SJSA1 (cell line): Measurements from ENCODE around the gene CGB2. TPM values are rescaled to one million over a fixed set of nuclear protein-coding genes. Genes with fewer than 3 reads are reported as not detected.
A peak's percentile ranks its signal among the peaks of the same experiment; 100 is the strongest.
"Not testable (repeated sequence)": the region's sequence is repeated elsewhere in the genome, so short reads cannot be mapped to it uniquely, and the experiment has no call there.

Experiments used
- DNase-seq, 2 experiments: peaks; one replicate each; pipeline ENCODE4 v3.0.0-alpha.2; 2015 to 2020; ENCODE audit warnings: low spot score in 2 of 2, low read depth in 1 of 2
- H3K27ac ChIP-seq: fragments of 250-450 bp; sonication (Bioruptor Pico); 2 replicates; pipeline ENCODE4 v1.5.1; 2020; ENCODE audit warnings: mild to moderate bottlenecking, moderate library complexity
- H3K27me3 ChIP-seq: fragments of 250-450 bp; sonication (Bioruptor Pico); replicated peaks from 2 replicates; pipeline ENCODE4 v1.5.1; 2020; ENCODE audit warnings: mild to moderate bottlenecking, moderate library complexity
- H3K36me3 ChIP-seq: fragments of 250-450 bp; sonication (Bioruptor Pico); 2 replicates; pipeline ENCODE4 v1.5.1; 2020; ENCODE audit warnings: mild to moderate bottlenecking
- H3K4me1 ChIP-seq: fragments of 250-450 bp; sonication (Bioruptor Pico); replicated peaks from 2 replicates; pipeline ENCODE4 v1.6.1; 2021; ENCODE audit warnings: mild to moderate bottlenecking
- H3K4me3 ChIP-seq: fragments of 250-450 bp; sonication (Bioruptor Pico); 2 replicates; pipeline ENCODE4 v1.5.1; 2020; ENCODE audit warnings: mild to moderate bottlenecking
- H3K9me3 ChIP-seq: fragments of 250-450 bp; sonication (Bioruptor Pico); replicated peaks from 2 replicates; pipeline ENCODE4 v1.5.1; 2020; ENCODE audit warnings: mild to moderate bottlenecking
- total RNA-seq: library from RNA; depleted of rRNA; stranded (reverse); fragments of >200 nt; shearing (Covaris generic); gene quantifications from 2 replicates; pipeline ENCODE4 v1.2.3, GENCODE V29; 2014

Gene CGB2
- total RNA-seq, 1 experiment from 2014 or later = not detected

GRCh38 chr19:49059053-49059452, 27.4 kb downstream of the CGB2 start:
- Histone ChIP-seq H3K36me3 (no peaks in the 10 kb centered on the region), H3K27ac (no peak overlapping the region), H3K9me3 (no peaks in the 10 kb centered on the region)

GRCh38 chr19:49061000-49061399, 29.3 kb downstream of the CGB2 start:
- no peaks in the 10 kb centered on the region for H3K36me3 ChIP-seq
- no peak overlapping the region for H3K27ac ChIP-seq
- no peak for DNase-seq
- no peaks in the 10 kb centered on the region for H3K9me3 ChIP-seq
- H3K27me3 ChIP-seq = peaks cover 9% of the 10 kb centered on the region
- H3K4me3 ChIP-seq = no peak overlapping the region
- H3K4me1 ChIP-seq = peaks cover 19% of the 10 kb centered on the region

More at GRCh38 chr19:49059053-49059452, 27.4 kb downstream of the CGB2 start:
- Histone ChIP-seq H3K4me1 (peaks cover 23% of the 10 kb centered on the region), H3K4me3 (no peak overlapping the region), H3K27me3 (peaks cover 1% of the 10 kb centered on the region)
- no peak for DNase-seq

- Histone ChIP-seq H3K36me3 (no peaks in the 10 kb centered on the region), H3K9me3 (no peaks in the 10 kb centered on the region), H3K27me3 (peaks cover 11% of the 10 kb centered on the region), H3K27ac (no peak overlapping the region), H3K4me1 (peaks cover 15% of the 10 kb centered on the region), H3K4me3 (no peak overlapping the region)
- no peak for DNase-seq
These were observed 29.8 kb downstream of the CGB2 start for GRCh38 chr19:49061445-49061844.

GRCh38 chr19:49064029-49064629, 32.4 kb downstream of the CGB2 start:
- peaks cover 4% of the 10 kb centered on the region; the same call in 1 of the 2 replicates for H3K9me3 ChIP-seq
- no peak overlapping the region for H3K4me3 ChIP-seq
- peaks cover 16% of the 10 kb centered on the region for H3K27me3 ChIP-seq
- no peak for DNase-seq
- no peaks in the 10 kb centered on the region for H3K4me1 ChIP-seq
- H3K27ac ChIP-seq = no peak overlapping the region
- H3K36me3 ChIP-seq = no peaks in the 10 kb centered on the region

- DNase-seq = no peak
- Histone ChIP-seq H3K36me3 (no peaks in the 10 kb centered on the region), H3K9me3 (peaks cover 8% of the 10 kb centered on the region; the same call in 1 of the 2 replicates), H3K27me3 (peaks cover 16% of the 10 kb centered on the region), H3K27ac (no peak within 1 kb of the TSS), H3K4me3 (no peak within 1 kb of the TSS), H3K4me1 (no peaks in the 10 kb centered on the region)
These were observed 33.3 kb downstream of the CGB2 start, which contains the start of gene NTF4 for GRCh38 chr19:49064768-49065611. Gene NTF4 (minus strand): TSS chr19:49064818. CDS start chr19:49061997, 2,821 bp downstream.

- no peak for DNase-seq
- H3K36me3 ChIP-seq = no peaks in the 10 kb centered on the region
- no peak overlapping the region for H3K27ac ChIP-seq
- H3K9me3 ChIP-seq = peaks cover 8% of the 10 kb centered on the region; the same call in 1 of the 2 replicates
- no peak overlapping the region for H3K4me3 ChIP-seq
- peaks cover 16% of the 10 kb centered on the region for H3K27me3 ChIP-seq
- no peaks in the 10 kb centered on the region for H3K4me1 ChIP-seq
These were observed 34.3 kb downstream of the CGB2 start for GRCh38 chr19:49065905-49066512.

GRCh38 chr19:49067554-49067953, 35.9 kb downstream of the CGB2 start:
- no peaks in the 10 kb centered on the region for H3K36me3 ChIP-seq
- no peak for DNase-seq

GRCh38 chr19:49069026-49069425, 37.3 kb downstream of the CGB2 start:
- DNase-seq = no peak
- Histone ChIP-seq H3K27ac (no peak overlapping the region), H3K4me1 (peaks cover 5% of the 10 kb centered on the region), H3K4me3 (no peak overlapping the region), H3K27me3 (peaks cover 32% of the 10 kb centered on the region), H3K36me3 (no peaks in the 10 kb centered on the region), H3K9me3 (peaks cover 13% of the 10 kb centered on the region)

More at GRCh38 chr19:49067554-49067953, 35.9 kb downstream of the CGB2 start:
- Histone ChIP-seq H3K4me3 (no peak overlapping the region), H3K9me3 (peaks cover 13% of the 10 kb centered on the region), H3K27ac (no peak overlapping the region), H3K27me3 (peaks cover 21% of the 10 kb centered on the region), H3K4me1 (peaks cover 5% of the 10 kb centered on the region)

- peaks cover 13% of the 10 kb centered on the region for H3K9me3 ChIP-seq
- H3K4me1 ChIP-seq = peaks cover 5% of the 10 kb centered on the region
- H3K27me3 ChIP-seq = peaks cover 30% of the 10 kb centered on the region
- H3K4me3 ChIP-seq = no peak overlapping the region
- no peak for DNase-seq
- no peaks in the 10 kb centered on the region for H3K36me3 ChIP-seq
- H3K27ac ChIP-seq = no peak overlapping the region
These were observed 38.7 kb downstream of the CGB2 start for GRCh38 chr19:49070416-49070815.

- H3K36me3 ChIP-seq = no peaks in the 10 kb centered on the region
- no peak for DNase-seq
- H3K9me3 ChIP-seq = peaks cover 13% of the 10 kb centered on the region
- peaks cover 25% of the 10 kb centered on the region for H3K27me3 ChIP-seq
- H3K4me1 ChIP-seq = peaks cover 5% of the 10 kb centered on the region
- no peak overlapping the region for H3K27ac ChIP-seq
- no peak overlapping the region for H3K4me3 ChIP-seq
These were observed 40.3 kb downstream of the CGB2 start for GRCh38 chr19:49071860-49072547.

- H3K36me3 ChIP-seq = no peaks in the 10 kb centered on the region
- H3K4me1 ChIP-seq = peaks cover 5% of the 10 kb centered on the region
- H3K4me3 ChIP-seq = no peak overlapping the region
- peak in 1 of 2 experiments; percentile 22 for DNase-seq
- H3K27me3 ChIP-seq = peaks cover 22% of the 10 kb centered on the region
- H3K9me3 ChIP-seq = peaks cover 12% of the 10 kb centered on the region
- no peak overlapping the region for H3K27ac ChIP-seq
These were observed 42.1 kb downstream of the CGB2 start for GRCh38 chr19:49073514-49074378.

GRCh38 chr19:49074869-49075268, 43.2 kb downstream of the CGB2 start:
- not testable (repeated sequence) for H3K36me3 ChIP-seq, H3K4me3 ChIP-seq, H3K27ac ChIP-seq, H3K4me1 ChIP-seq, H3K9me3 ChIP-seq
- H3K27me3 ChIP-seq = peaks cover 22% of the 10 kb centered on the region
- peak; percentile 50 to 72 for DNase-seq

- H3K27ac ChIP-seq = no peak overlapping the region
- no peaks in the 10 kb centered on the region for H3K9me3 ChIP-seq
- H3K36me3 ChIP-seq = peaks cover 1% of the 10 kb centered on the region
- no peak overlapping the region for H3K4me3 ChIP-seq
- DNase-seq = no peak
- no peaks in the 10 kb centered on the region for H3K27me3 ChIP-seq
- H3K4me1 ChIP-seq = peaks cover 4% of the 10 kb centered on the region
These were observed 48.7 kb downstream of the CGB2 start for GRCh38 chr19:49080392-49080791.
